GM18498 (cell line): ENCODE results near the gene KANK3.
"Not testable (repeated sequence)": the region's sequence is repeated elsewhere in the genome, so short reads cannot be mapped to it uniquely, and the experiment has no call there.

Experiments used
- ATAC-seq: cut with Tn5 transposase; IDR thresholded peaks from one replicate; pipeline ENCODE4 v1.9.1; 2021; ENCODE audit warnings: mild to moderate bottlenecking, moderate library complexity; ENCODE audit not compliant: unreplicated experiment

The KANK3 gene

GRCh38 chr19:8371011-8371804 is 28.1 kb upstream of the KANK3 start:
- no peak for ATAC-seq

- ATAC-seq: no peak
Observed at GRCh38 chr19:8370176-8371010, 27.3 kb upstream of the KANK3 start.

DNA sequence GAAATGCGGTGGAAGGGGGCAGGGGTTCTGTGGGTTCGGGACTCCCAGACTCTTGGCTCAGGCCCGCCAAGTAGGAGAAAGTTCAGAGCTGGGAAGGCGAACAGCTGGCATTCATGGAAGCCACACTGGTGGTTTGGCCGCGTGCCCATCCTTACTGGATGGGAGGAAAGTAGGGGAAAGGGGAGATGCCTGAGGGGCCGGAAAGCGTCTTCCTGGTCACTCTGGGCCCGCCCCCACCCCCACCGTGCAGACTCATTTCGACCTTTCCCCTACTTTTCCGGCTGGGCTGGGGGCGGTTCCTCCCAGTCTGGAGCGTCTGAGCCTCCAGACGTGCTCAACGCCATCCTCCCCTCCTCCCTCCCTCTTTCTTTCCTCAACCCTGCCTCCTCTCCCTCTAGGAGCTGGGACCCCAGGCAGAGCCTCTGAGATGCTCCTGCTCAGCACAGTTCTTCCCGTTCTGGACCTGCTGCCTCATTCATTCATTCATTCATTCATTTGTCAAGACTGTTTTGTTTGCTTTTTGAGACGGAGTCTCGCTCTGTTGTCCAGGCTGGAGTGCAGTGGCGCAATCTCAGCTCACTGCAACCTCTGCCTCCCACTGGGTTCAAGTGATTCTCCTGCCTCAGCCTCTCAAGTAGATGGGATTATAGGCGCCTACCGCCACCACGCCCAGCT is 24.4 kb upstream of the KANK3 start:
- ATAC-seq: no peak

DNA sequence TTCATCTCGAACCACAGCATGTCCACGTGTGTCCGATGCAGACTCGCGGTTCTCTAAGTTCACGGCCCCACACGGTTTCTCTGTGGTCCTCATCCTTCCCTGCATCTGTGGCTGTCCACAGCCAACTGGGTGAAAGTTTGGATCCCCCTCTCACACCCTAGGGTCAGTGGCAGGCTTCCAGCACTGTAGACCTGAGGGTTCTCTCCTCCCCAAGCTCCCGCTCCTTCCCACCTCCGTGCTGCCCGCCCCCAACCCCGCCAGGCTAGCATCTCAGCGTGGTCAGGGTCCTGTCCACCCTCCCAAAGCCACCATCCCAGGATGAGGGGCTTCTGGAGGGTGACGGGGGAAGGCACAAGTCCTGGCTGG is 23.9 kb upstream of the KANK3 start:
- no peak for ATAC-seq

GRCh38 chr19:8366121-8366581 is 23.1 kb upstream of the KANK3 start:
- no peak for ATAC-seq

DNA sequence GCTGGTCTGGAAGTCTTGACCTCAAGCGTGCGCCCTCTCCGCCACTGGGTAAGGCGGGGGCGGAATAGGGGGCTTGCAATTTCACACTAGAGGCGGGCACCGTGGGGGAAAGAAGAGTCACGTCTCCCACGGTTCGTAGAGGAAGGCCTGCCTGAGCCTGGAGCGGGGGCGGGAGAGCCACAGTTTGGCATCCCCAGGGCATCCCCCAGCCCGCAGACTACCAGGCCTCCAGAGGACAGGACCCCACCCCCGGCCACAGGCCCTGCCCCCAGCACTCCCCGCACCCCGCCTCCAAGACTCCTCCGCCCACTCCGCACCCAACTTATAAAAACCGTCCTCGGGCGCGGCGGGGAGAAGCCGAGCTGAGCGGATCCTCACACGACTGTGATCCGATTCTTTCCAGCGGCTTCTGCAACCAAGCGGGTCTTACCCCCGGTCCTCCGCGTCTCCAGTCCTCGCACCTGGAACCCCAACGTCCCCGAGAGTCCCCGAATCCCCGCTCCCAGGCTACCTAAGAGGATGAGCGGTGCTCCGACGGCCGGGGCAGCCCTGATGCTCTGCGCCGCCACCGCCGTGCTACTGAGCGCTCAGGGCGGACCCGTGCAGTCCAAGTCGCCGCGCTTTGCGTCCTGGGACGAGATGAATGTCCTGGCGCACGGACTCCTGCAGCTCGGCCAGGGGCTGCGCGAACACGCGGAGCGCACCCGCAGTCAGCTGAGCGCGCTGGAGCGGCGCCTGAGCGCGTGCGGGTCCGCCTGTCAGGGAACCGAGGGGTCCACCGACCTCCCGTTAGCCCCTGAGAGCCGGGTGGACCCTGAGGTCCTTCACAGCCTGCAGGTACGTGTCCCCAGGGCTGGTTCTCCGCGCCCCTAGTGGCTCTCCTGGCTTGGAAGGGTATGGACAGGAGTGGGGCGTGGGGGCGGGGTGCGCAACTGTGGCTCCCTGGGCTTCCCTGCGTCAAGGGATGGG is 21.0 kb upstream of the KANK3 start, which contains the start of gene ANGPTL4:
TSS of gene ANGPTL4 (plus strand) at position 353 of the 969 bp plus-strand sequence. CDS start at position 520, 167 bp downstream.
- ATAC-seq: no peak

- ATAC-seq: no peak
Observed at GRCh38 chr19:8361921-8362793, 19.1 kb upstream of the KANK3 start.

- ATAC-seq: no peak
Observed at GRCh38 chr19:8360196-8360595, 17.1 kb upstream of the KANK3 start.

- no peak for ATAC-seq
Observed at GRCh38 chr19:8358948-8359347, 15.9 kb upstream of the KANK3 start.

- no peak for ATAC-seq
Observed at GRCh38 chr19:8357007-8357521, 14.0 kb upstream of the KANK3 start.

DNA sequence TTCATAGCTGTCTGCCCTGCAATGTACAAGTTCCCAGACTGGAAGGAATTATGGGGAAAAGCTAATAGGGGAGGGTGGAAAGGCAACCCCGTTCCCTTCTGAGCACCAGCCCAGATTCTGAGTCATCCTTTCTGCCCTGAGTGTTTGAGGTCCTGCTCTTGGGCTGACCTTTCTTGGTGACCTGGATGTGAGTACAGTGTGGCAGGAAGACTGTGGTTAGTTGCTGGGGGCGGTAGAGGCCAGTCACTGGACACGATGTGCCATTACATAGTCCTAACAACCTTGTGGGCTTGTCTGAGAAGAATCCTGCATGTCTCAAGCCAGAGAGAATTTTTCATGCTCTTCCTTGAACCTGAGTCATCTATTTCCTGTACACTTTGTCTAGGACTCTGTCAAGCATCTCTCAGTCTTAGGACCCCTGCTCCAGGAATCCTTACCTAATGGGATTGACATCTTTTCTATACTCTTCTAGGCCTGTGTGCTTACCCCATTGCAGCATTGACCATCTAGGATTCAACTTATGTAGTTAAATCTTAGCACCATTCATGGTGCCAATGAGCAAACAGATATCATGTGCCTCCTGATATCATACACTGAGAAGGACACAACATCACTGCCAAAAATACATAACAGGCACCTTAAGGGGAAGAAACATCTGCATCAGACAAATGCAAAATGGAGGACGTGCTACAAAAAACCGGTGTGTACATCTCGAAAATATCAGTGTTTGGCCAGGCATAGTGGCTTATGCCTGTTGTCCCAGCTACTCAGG is 12.8 kb upstream of the KANK3 start:
- ATAC-seq: no peak

DNA sequence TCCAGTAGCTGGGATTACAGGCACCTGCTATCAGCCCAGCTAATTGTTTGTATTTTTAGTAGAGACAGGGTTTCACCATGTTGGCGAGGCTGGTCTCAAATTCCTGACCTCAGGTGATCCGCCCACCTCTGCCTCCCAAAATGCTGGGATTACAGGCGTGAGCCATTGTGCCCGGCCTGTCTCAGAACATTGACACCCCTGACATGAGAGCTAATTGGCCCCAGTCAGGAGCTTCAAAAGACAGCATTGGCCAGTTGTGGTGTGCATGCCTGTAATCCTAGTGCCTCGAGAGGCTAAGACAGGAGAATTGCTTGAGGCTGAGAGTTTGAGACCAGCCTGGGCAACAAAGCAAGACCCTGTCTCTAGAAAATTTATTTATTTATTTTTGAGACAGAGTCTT is 9.8 kb upstream of the KANK3 start:
- not testable (repeated sequence) for ATAC-seq

DNA sequence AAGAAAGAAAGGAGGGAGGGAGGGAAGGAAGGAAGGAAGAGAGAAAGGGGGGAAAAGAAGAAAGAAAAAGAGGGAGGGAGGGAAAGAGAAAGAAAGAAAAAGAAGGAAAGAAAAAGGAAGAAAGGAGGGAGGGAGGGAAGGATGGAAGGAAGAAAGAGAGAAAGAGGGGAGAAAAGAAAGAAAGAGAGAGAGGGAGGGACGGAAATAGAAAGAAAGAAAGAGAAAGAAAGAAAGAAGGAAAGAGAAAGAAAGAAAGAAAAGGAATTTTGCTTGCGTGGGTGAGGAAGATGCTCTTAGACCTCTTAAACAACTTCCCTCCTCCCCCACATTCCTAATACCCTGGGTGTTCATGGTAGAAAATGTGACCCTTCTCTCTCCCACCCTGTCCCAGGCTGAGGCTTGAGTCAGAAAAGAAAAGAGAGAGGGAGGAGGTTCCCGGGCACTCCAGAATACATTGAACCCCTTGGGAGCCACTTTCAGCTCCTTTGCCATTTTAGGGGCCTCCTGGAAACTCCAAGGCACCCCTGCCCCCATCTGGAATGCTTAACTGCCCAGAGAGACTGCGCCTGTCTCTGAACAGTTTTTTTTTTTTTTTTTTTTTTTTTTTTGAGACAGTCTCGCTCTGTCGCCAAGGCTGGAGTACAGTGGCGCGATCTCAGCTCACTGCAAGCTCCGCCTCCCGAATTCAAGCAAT is 9.2 kb upstream of the KANK3 start:
- no peak for ATAC-seq

GRCh38 chr19:8349629-8350372 is 6.7 kb upstream of the KANK3 start:
- ATAC-seq: not testable (repeated sequence)

- ATAC-seq: no peak
Observed at GRCh38 chr19:8343483-8343844, 402 bp upstream of the KANK3 start.

DNA sequence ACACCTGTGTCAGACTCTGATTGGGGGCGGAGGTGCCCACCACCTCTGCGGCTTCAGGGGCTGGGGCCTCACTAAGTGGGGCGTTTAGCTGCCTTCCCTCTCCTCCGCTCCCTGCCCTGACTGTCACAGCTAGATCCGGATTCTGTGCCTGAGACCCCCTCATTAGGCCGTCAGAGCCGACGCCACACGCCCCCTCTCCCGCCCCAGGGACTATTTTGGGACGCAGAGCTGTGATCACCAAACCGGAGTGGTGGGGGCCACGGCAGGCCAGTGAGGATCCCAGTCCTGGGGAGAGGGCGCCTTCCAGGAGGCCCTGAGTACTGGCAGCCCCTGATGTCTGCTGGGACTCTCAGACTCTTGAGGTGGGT is 762 bp downstream of the KANK3 start:
- no peak for ATAC-seq

- ATAC-seq: not testable (repeated sequence)
Observed at GRCh38 chr19:8341504-8341903, 1.6 kb downstream of the KANK3 start.
